Hindlimb muscle (tissue), 1 donor: ENCODE measurements around the gene AHCYL2. TPM values are rescaled to one million over a fixed set of nuclear protein-coding genes. Genes with fewer than 3 reads are reported as not detected.
A peak's percentile ranks its signal among the peaks of the same experiment; 100 is the strongest.
"Not testable (repeated sequence)": the region's sequence is repeated elsewhere in the genome, so short reads cannot be mapped to it uniquely, and the experiment has no call there.

ENCODE experiments used
- DNase-seq: peaks from one replicate; pipeline ENCODE4 v3.0.0-alpha.2; 2013
- polyA plus RNA-seq: library from polyadenylated mRNA; unstranded; fragments of 120-200 nt; gene quantifications from one replicate; pipeline ENCODE4 v1.2.1, GENCODE V29; 2013; ENCODE audit not compliant: insufficient read length

Gene AHCYL2
- polyA plus RNA-seq, 1 donor, result 19.1 TPM

- DNase-seq, result no peak
These were observed 231.6 kb downstream of the AHCYL2 start for GRCh38 chr7:129456421-129456820.

GRCh38 chr7:129457101-129457500 lies 232.3 kb downstream of the AHCYL2 start:
- DNase-seq, result no peak

- no peak for DNase-seq
These were observed 233.3 kb downstream of the AHCYL2 start for GRCh38 chr7:129458171-129458570.

GRCh38 chr7:129461809-129462208 lies 237.0 kb downstream of the AHCYL2 start:
- DNase-seq, result no peak

DNA sequence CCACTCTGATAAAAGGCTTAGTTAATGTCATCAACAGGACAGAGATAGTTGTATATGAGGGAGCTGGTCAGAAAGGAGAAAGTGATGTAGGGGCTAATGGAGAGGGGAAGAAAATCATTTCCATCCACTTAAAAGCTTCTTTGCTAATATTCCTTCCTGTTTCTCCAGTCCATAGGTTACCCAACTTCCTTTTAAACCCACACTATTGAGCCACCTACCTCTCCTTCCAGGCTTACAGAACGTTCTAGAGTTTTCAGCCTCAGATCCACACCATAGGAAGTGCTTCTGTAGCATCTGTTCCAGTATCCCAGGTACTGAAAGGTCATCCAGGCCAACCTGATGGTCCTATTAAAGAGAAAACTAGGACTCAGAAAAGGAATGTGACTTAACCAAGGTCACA lies 237.6 kb downstream of the AHCYL2 start:
- no peak for DNase-seq

DNA sequence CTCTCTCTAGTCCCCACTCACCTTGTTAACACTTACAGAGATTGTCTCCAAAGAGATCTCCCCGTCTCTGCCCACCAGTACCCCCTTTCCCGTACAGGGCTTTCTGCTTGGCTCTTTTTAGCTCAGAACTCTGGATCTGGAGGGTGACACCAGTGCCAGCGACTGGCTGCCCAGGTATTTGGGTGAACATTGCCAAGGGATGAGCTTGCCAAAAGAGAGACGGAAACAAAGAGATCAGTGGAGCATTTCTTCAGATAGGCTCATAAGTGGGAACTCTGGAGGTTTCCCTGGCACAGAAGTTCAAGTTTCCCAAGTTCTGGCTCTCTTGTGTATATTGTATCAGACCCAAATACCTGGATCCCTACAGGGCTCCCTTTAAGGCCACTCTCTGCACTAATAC lies 239.4 kb downstream of the AHCYL2 start:
- DNase-seq, result no peak

GRCh38 chr7:129465080-129465479 lies 240.2 kb downstream of the AHCYL2 start:
- no peak for DNase-seq

DNA sequence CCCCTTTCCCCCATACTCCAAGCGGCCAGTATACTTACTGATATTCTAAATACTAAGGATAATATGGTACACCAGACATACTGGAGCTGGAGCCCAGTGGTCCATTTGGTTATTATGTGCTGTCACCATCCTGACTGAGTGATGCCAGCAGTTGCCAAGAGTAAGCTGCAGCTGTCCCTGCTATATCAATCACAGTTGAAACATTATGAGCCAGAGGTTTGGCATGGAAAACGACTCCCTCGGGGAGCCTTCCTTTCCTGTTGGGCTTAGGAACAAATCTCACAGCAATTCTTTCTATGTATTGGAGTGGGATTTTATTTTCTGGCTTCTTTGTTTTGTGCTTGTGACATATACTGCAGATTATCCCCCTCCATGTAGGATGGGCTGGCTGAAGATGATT lies 242.0 kb downstream of the AHCYL2 start:
- DNase-seq, result peak; percentile 17

GRCh38 chr7:129468087-129468486 lies 243.3 kb downstream of the AHCYL2 start:
- no peak for DNase-seq

DNA sequence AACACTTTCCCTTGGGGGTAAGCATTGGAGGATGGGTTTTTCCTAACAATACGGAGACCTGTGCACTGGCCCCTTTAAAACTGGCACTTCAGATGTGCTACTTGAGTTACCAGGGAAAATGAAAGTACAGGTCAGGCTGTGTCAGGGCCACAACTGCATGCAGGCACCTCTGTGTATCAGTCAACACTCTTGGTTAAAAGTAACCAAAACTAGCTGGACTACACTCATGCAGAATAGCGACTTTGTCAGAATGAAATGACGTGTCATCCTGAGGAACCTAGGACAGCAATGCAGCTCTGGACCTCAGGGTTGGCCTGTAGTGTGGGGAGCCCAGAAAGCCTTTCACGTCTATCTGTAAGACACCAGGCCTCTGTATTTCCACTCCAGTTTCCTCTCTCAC lies 243.7 kb downstream of the AHCYL2 start:
- no peak for DNase-seq

- no peak for DNase-seq
These were observed 245.1 kb downstream of the AHCYL2 start for GRCh38 chr7:129469930-129470329.

- DNase-seq, result no peak
These were observed 245.6 kb downstream of the AHCYL2 start for GRCh38 chr7:129470411-129470810.

GRCh38 chr7:129471402-129471827 lies 246.6 kb downstream of the AHCYL2 start:
- no peak for DNase-seq

DNA sequence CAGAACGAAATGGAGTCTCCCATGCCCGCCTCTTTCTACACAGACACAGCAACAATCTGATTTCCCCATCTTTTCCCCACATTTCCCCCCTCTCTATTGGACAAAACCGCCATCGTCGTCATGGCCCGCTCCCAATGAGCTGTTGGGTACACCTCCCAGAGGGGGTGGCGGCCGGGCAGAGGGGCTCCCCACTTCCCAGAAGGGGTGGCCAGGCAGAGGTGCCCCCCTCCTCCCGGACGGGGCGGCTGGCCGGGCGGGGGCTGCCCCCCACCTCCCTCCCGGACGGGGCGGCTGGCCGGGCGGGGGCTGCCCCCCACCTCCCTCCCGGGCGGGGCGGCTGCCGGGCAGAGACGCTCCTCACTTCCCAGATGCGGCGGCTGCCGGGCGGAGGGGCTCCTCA lies 251.1 kb downstream of the AHCYL2 start:
- DNase-seq, result not testable (repeated sequence)

- DNase-seq, result not testable (repeated sequence)
These were observed 251.6 kb downstream of the AHCYL2 start for GRCh38 chr7:129476398-129476797.

Other genes starting within 250 kb of the AHCYL2 start
- 30.9 TPM for gene TNPO3, start 169.9 kb upstream of the AHCYL2 start, polyA plus RNA-seq
- 47.4 TPM for gene TSPAN33, start 80.3 kb upstream of the AHCYL2 start, polyA plus RNA-seq
- gene SMO, start 36.4 kb upstream of the AHCYL2 start, polyA plus RNA-seq, result 39.7 TPM
- gene STRIP2, start 209.4 kb downstream of the AHCYL2 start, polyA plus RNA-seq, result 9.3 TPM